Stimulated activated CD8-positive, alpha-beta memory T cell treated with anti-CD3 and anti-CD28 coated beads, Interleukin-12 subunit alpha, Interleukin-12 subunit beta, amount 100 ng/mL, for 24 hours (primary cell): ENCODE results near the gene DOCK9.

ENCODE experiments used
- DNase-seq: peaks from one replicate; pipeline ENCODE4 v3.0.0-alpha.2; 2020; ENCODE audit errors: extremely low read depth

The DOCK9 gene

GRCh38 chr13:98950705-98951104 lies 27.2 kb downstream of the DOCK9 start:
- DNase-seq = no peak

GRCh38 chr13:98947925-98948324 lies 29.9 kb downstream of the DOCK9 start:
- no peak for DNase-seq

- no peak for DNase-seq
These were observed 31.8 kb downstream of the DOCK9 start for GRCh38 chr13:98945863-98946605.

- DNase-seq = no peak
These were observed 33.5 kb downstream of the DOCK9 start for GRCh38 chr13:98944336-98944735.

- DNase-seq = no peak
These were observed 34.9 kb downstream of the DOCK9 start for GRCh38 chr13:98942997-98943396.

- no peak for DNase-seq
These were observed 35.4 kb downstream of the DOCK9 start for GRCh38 chr13:98942485-98942884.

- no peak for DNase-seq
These were observed 36.3 kb downstream of the DOCK9 start for GRCh38 chr13:98941536-98941935.

- no peak for DNase-seq
These were observed 36.7 kb downstream of the DOCK9 start for GRCh38 chr13:98941126-98941525.

- DNase-seq = no peak
These were observed 37.4 kb downstream of the DOCK9 start for GRCh38 chr13:98940325-98941001.

GRCh38 chr13:98939660-98940191 lies 38.1 kb downstream of the DOCK9 start:
- no peak for DNase-seq

GRCh38 chr13:98938801-98939200 lies 39.1 kb downstream of the DOCK9 start:
- DNase-seq = no peak

GRCh38 chr13:98937911-98938381 lies 39.9 kb downstream of the DOCK9 start:
- no peak for DNase-seq

- DNase-seq = no peak
These were observed 43.6 kb downstream of the DOCK9 start for GRCh38 chr13:98934243-98934642.

GRCh38 chr13:98930151-98930591 lies 47.7 kb downstream of the DOCK9 start:
- DNase-seq = no peak

GRCh38 chr13:98927951-98928927 lies 49.6 kb downstream of the DOCK9 start:
- no peak for DNase-seq

GRCh38 chr13:98925949-98926348 lies 51.9 kb downstream of the DOCK9 start:
- DNase-seq = no peak

GRCh38 chr13:98923641-98924397 lies 54.0 kb downstream of the DOCK9 start:
- no peak for DNase-seq

GRCh38 chr13:98922306-98922705 lies 55.6 kb downstream of the DOCK9 start:
- no peak for DNase-seq

- DNase-seq = no peak
These were observed 56.1 kb downstream of the DOCK9 start for GRCh38 chr13:98921786-98922185.

- no peak for DNase-seq
These were observed 56.8 kb downstream of the DOCK9 start for GRCh38 chr13:98921015-98921580.

GRCh38 chr13:98919566-98919965 lies 58.3 kb downstream of the DOCK9 start:
- no peak for DNase-seq
